Measurements from ENCODE around the gene FOS. TPM values are rescaled to one million over a fixed set of nuclear protein-coding genes. Genes with fewer than 3 reads are reported as not detected.

FOS gene
- total and polyA plus RNA-seq, 2 experiments from 2014 or later: 47.3 to 54.8 TPM

DNA sequence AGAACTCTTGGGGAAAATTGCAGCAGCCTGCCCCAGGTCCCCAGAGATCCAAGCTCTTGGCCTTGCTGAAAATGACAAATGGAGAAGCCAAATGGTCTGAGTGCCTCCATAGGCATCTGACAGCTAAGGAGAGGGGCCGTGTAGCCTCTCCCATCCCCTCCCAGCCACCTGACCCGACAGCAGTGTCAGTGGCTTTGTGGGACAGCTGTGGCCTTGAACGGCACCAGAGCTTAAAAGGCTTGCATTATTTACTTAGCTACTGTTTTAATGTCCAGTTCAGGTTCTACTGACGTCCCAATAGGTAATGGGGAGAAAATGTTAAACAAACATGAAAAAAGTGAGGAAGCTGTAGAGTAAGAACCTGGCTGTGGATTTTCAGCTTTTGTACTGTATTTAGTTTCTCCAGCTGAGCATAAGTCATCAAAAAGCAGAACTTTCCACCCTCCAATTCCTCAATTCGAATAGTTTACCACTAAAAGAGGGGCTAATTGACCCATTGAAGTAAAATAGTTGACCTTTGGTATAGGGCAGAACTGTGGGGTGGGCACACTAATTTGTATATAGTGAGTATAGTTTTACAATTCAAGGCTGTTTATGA lies 50.0 kb downstream of the FOS start:
- H3K9me3 Mint-ChIP-seq: no peaks in the 10 kb centered on the region
- H3F3A ChIP-seq (replicated peaks; ENCODE audit: low read depth): no peaks in the 10 kb centered on the region
- peaks cover 1% of the 10 kb centered on the region for H3K27me3 Mint-ChIP-seq (ENCODE audit: insufficient read depth, low read depth, poor library complexity)
- DNase-seq (ENCODE audit: low spot score) (no peak), ATAC-seq (no peak)
- no peaks in the 10 kb centered on the region for H3K79me2 ChIP-seq (replicated peaks; ENCODE audit: insufficient read depth)
- H3K4me2 ChIP-seq: no peak overlapping the region
- 0 out of 3 replicates have a peak, but pooled peaks cover 2% of the 10 kb centered on the region for H3K4me1 Mint-ChIP-seq
- no peaks in the 10 kb centered on the region for H4K20me1 ChIP-seq (replicated peaks; ENCODE audit: insufficient read depth)
- no peaks in the 10 kb centered on the region for H3K27me3 ChIP-seq (ENCODE audit: insufficient read depth)
- TF ChIP-seq ZNF114 (CRISPR knock-in tag; IDR thresholded peaks at IDR 0.05): no peak
- TF ChIP-seq JUNB (IDR thresholded peaks at IDR 0.05; ENCODE audit: unreplicated experiment): no peak
- TF ChIP-seq, protein P1, sequence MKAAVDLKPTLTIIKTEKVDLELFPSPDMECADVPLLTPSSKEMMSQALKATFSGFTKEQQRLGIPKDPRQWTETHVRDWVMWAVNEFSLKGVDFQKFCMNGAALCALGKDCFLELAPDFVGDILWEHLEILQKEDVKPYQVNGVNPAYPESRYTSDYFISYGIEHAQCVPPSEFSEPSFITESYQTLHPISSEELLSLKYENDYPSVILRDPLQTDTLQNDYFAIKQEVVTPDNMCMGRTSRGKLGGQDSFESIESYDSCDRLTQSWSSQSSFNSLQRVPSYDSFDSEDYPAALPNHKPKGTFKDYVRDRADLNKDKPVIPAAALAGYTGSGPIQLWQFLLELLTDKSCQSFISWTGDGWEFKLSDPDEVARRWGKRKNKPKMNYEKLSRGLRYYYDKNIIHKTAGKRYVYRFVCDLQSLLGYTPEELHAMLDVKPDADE (IDR thresholded peaks at IDR 0.05): no peak
- no peak for TF ChIP-seq CREB1 (CRISPR knock-in tag; IDR thresholded peaks at IDR 0.05; ENCODE audit: low read depth)
- TF ChIP-seq POLR2AphosphoS5 (IDR thresholded peaks at IDR 0.05; ENCODE audit: low read depth): no peak
- no peak for TF ChIP-seq NANOG (IDR thresholded peaks at IDR 0.05; ENCODE audit: borderline replicate concordance)
- TF ChIP-seq EZH2 (IDR thresholded peaks at IDR 0.05; ENCODE audit: low read depth, unreplicated experiment): no peak
- TF ChIP-seq, protein P2, sequence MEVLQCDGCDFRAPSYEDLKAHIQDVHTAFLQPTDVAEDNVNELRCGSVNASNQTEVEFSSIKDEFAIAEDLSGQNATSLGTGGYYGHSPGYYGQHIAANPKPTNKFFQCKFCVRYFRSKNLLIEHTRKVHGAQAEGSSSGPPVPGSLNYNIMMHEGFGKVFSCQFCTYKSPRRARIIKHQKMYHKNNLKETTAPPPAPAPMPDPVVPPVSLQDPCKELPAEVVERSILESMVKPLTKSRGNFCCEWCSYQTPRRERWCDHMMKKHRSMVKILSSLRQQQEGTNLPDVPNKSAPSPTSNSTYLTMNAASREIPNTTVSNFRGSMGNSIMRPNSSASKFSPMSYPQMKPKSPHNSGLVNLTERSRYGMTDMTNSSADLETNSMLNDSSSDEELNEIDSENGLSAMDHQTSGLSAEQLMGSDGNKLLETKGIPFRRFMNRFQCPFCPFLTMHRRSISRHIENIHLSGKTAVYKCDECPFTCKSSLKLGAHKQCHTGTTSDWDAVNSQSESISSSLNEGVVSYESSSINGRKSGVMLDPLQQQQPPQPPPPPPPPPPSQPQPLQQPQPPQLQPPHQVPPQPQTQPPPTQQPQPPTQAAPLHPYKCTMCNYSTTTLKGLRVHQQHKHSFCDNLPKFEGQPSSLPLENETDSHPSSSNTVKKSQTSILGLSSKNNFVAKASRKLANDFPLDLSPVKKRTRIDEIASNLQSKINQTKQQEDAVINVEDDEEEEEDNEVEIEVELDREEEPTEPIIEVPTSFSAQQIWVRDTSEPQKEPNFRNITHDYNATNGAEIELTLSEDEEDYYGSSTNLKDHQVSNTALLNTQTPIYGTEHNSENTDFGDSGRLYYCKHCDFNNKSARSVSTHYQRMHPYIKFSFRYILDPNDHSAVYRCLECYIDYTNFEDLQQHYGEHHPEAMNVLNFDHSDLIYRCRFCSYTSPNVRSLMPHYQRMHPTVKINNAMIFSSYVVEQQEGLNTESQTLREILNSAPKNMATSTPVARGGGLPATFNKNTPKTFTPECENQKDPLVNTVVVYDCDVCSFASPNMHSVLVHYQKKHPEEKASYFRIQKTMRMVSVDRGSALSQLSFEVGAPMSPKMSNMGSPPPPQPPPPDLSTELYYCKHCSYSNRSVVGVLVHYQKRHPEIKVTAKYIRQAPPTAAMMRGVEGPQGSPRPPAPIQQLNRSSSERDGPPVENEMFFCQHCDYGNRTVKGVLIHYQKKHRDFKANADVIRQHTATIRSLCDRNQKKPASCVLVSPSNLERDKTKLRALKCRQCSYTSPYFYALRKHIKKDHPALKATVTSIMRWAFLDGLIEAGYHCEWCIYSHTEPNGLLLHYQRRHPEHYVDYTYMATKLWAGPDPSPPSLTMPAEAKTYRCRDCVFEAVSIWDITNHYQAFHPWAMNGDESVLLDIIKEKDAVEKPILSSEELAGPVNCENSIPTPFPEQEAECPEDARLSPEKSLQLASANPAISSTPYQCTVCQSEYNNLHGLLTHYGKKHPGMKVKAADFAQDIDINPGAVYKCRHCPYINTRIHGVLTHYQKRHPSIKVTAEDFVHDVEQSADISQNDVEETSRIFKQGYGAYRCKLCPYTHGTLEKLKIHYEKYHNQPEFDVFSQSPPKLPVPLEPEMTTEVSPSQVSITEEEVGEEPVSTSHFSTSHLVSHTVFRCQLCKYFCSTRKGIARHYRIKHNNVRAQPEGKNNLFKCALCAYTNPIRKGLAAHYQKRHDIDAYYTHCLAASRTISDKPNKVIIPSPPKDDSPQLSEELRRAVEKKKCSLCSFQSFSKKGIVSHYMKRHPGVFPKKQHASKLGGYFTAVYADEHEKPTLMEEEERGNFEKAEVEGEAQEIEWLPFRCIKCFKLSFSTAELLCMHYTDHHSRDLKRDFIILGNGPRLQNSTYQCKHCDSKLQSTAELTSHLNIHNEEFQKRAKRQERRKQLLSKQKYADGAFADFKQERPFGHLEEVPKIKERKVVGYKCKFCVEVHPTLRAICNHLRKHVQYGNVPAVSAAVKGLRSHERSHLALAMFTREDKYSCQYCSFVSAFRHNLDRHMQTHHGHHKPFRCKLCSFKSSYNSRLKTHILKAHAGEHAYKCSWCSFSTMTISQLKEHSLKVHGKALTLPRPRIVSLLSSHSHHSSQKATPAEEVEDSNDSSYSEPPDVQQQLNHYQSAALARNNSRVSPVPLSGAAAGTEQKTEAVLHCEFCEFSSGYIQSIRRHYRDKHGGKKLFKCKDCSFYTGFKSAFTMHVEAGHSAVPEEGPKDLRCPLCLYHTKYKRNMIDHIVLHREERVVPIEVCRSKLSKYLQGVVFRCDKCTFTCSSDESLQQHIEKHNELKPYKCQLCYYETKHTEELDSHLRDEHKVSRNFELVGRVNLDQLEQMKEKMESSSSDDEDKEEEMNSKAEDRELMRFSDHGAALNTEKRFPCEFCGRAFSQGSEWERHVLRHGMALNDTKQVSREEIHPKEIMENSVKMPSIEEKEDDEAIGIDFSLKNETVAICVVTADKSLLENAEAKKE (CRISPR knock-in tag; IDR thresholded peaks at IDR 0.05): no peak
- no peak for TF ChIP-seq ZNF331 (CRISPR knock-in tag; IDR thresholded peaks at IDR 0.05; ENCODE audit: low read depth)
- no peak for TF ChIP-seq STAT1 (IDR thresholded peaks at IDR 0.05; ENCODE audit: unreplicated experiment)
- TF ChIP-seq, protein P3, sequence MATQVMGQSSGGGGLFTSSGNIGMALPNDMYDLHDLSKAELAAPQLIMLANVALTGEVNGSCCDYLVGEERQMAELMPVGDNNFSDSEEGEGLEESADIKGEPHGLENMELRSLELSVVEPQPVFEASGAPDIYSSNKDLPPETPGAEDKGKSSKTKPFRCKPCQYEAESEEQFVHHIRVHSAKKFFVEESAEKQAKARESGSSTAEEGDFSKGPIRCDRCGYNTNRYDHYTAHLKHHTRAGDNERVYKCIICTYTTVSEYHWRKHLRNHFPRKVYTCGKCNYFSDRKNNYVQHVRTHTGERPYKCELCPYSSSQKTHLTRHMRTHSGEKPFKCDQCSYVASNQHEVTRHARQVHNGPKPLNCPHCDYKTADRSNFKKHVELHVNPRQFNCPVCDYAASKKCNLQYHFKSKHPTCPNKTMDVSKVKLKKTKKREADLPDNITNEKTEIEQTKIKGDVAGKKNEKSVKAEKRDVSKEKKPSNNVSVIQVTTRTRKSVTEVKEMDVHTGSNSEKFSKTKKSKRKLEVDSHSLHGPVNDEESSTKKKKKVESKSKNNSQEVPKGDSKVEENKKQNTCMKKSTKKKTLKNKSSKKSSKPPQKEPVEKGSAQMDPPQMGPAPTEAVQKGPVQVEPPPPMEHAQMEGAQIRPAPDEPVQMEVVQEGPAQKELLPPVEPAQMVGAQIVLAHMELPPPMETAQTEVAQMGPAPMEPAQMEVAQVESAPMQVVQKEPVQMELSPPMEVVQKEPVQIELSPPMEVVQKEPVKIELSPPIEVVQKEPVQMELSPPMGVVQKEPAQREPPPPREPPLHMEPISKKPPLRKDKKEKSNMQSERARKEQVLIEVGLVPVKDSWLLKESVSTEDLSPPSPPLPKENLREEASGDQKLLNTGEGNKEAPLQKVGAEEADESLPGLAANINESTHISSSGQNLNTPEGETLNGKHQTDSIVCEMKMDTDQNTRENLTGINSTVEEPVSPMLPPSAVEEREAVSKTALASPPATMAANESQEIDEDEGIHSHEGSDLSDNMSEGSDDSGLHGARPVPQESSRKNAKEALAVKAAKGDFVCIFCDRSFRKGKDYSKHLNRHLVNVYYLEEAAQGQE (IDR thresholded peaks at IDR 0.05; ENCODE audit: unreplicated experiment): no peak
- TF ChIP-seq, protein P4, sequence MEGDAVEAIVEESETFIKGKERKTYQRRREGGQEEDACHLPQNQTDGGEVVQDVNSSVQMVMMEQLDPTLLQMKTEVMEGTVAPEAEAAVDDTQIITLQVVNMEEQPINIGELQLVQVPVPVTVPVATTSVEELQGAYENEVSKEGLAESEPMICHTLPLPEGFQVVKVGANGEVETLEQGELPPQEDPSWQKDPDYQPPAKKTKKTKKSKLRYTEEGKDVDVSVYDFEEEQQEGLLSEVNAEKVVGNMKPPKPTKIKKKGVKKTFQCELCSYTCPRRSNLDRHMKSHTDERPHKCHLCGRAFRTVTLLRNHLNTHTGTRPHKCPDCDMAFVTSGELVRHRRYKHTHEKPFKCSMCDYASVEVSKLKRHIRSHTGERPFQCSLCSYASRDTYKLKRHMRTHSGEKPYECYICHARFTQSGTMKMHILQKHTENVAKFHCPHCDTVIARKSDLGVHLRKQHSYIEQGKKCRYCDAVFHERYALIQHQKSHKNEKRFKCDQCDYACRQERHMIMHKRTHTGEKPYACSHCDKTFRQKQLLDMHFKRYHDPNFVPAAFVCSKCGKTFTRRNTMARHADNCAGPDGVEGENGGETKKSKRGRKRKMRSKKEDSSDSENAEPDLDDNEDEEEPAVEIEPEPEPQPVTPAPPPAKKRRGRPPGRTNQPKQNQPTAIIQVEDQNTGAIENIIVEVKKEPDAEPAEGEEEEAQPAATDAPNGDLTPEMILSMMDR (conservative IDR thresholded peaks at IDR 0.05; ENCODE audit: low read depth in 2 of 2): no peak
- no peak for TF ChIP-seq EZH2phosphoT487 (IDR thresholded peaks at IDR 0.05; ENCODE audit: unreplicated experiment)
- H3K4me3 Mint-ChIP-seq: no peak overlapping the region
- H2AFZ ChIP-seq: peak overlapping the region; percentile 8; the same call in 1 of the 2 replicates
- no peak overlapping the region for H3K4me3 ChIP-seq
- no peak overlapping the region for H3K27ac Mint-ChIP-seq
- no peak overlapping the region for H3K27ac ChIP-seq (ENCODE audit: low read depth)
- H3K4me1 ChIP-seq (ENCODE audit: insufficient read depth): no peaks in the 10 kb centered on the region
- H3K36me3 ChIP-seq (ENCODE audit: insufficient read depth): no peaks in the 10 kb centered on the region
- H3K36me3 Mint-ChIP-seq (ENCODE audit: low read depth): no peaks in the 10 kb centered on the region
- no peaks in the 10 kb centered on the region for H3K9me2 ChIP-seq (ENCODE audit: insufficient read depth)

All from GM23338 (cell line).